DOHH2 (cell line): ENCODE results near the gene C2orf76.

Source experiments
- H3F3A ChIP-seq: fragments of 200-600 bp; sonication (generic), shearing (Covaris generic); 2 replicates; pipeline ENCODE4 v1.6.0; 2016; ENCODE audit warnings: antibody characterized with exemption, mild to moderate bottlenecking; ENCODE audit not compliant: control insufficient read depth, insufficient read depth
- H3K27ac ChIP-seq: fragments of 200-600 bp; sonication (generic); 2 replicates; pipeline ENCODE4 v1.5.1; 2014; ENCODE audit warnings: low read depth, mild to moderate bottlenecking, low read length, moderate library complexity
- H3K27me3 ChIP-seq: fragments of 200-600 bp; sonication (generic); 2 replicates; pipeline ENCODE4 v1.6.1; 2014; ENCODE audit warnings: mild to moderate bottlenecking, low read length, mixed read lengths; ENCODE audit not compliant: control insufficient read depth
- H3K36me3 ChIP-seq: fragments of 200-600 bp; sonication (generic); 2 replicates; pipeline ENCODE4 v1.6.1; 2014; ENCODE audit warnings: mild to moderate bottlenecking, low read length, moderate library complexity, mixed read lengths; ENCODE audit not compliant: control insufficient read depth
- H3K4me1 ChIP-seq: fragments of 200-600 bp; sonication (generic); 2 replicates; pipeline ENCODE4 v1.6.1; 2014; ENCODE audit warnings: mild to moderate bottlenecking, low read length, mixed read lengths; ENCODE audit not compliant: control insufficient read depth
- H3K4me2 ChIP-seq: fragments of 200-600 bp; sonication (generic); 2 replicates; pipeline ENCODE4 v1.6.0; 2014; ENCODE audit warnings: mild to moderate bottlenecking, low read length, moderate library complexity
- H3K4me3 ChIP-seq: fragments of 200-600 bp; sonication (generic); 2 replicates; pipeline ENCODE4 v1.5.1; 2014; ENCODE audit warnings: mild to moderate bottlenecking, low read length, mixed read lengths
- H3K79me2 ChIP-seq: fragments of 200-600 bp; sonication (generic); 2 replicates; pipeline ENCODE4 v1.6.1; 2014; ENCODE audit warnings: mild to moderate bottlenecking, low read length, mixed read lengths; ENCODE audit not compliant: control insufficient read depth
- H3K9me2 ChIP-seq: fragments of 200-600 bp; sonication (generic); replicated peaks from 2 replicates; pipeline ENCODE4 v1.6.1; 2014; ENCODE audit warnings: mild to moderate bottlenecking, low read length, mixed read lengths; ENCODE audit not compliant: control insufficient read depth
- H3K9me3 ChIP-seq: fragments of 200-600 bp; sonication (generic); 2 replicates; pipeline ENCODE4 v1.6.1; 2014; ENCODE audit warnings: antibody characterized with exemption, low read length, mixed read lengths; ENCODE audit not compliant: control insufficient read depth, insufficient read depth
- H4K20me1 ChIP-seq: fragments of 200-600 bp; sonication (generic); 2 replicates; pipeline ENCODE4 v1.6.0; 2014; ENCODE audit warnings: low read depth, mild to moderate bottlenecking, antibody characterized with exemption, low read length, moderate library complexity; ENCODE audit not compliant: control insufficient read depth, insufficient read depth
- CTCF ChIP-seq: fragments of 200-600 bp; sonication (generic); IDR thresholded peaks from one replicate; pipeline ENCODE4 v1.5.1; 2014; ENCODE audit warnings: antibody characterized with exemption, mild to moderate bottlenecking, low read depth, low read length; ENCODE audit not compliant: poor library complexity, severe bottlenecking
- EZH2phosphoT487 ChIP-seq: fragments of 200-600 bp; sonication (generic); IDR thresholded peaks from 2 replicates; pipeline ENCODE4 v1.6.1; 2017; ENCODE audit warnings: borderline replicate concordance, mild to moderate bottlenecking, antibody characterized with exemption, low read length, moderate library complexity, mixed read lengths

C2orf76 gene

GRCh38 chr2:119308793-119309330 is 57.8 kb downstream of the C2orf76 start:
- no peak overlapping the region for H3K4me3 ChIP-seq
- no peaks in the 10 kb centered on the region for H3K27me3 ChIP-seq
- H3F3A ChIP-seq = peaks cover 29% of the 10 kb centered on the region
- H3K4me1 ChIP-seq = peaks cover 91% of the 10 kb centered on the region
- H4K20me1 ChIP-seq = no peaks in the 10 kb centered on the region
- TF ChIP-seq EZH2phosphoT487 (no peak), CTCF (no peak)
- H3K9me3 ChIP-seq = no peaks in the 10 kb centered on the region
- no peaks in the 10 kb centered on the region for H3K9me2 ChIP-seq
- no peaks in the 10 kb centered on the region for H3K36me3 ChIP-seq
- H3K79me2 ChIP-seq = peaks cover 25% of the 10 kb centered on the region
- no peak overlapping the region for H3K27ac ChIP-seq
- H3K4me2 ChIP-seq = peak overlapping the region; percentile 42

- no peak overlapping the region for H3K4me3 ChIP-seq
- H3K27me3 ChIP-seq = no peaks in the 10 kb centered on the region
- no peaks in the 10 kb centered on the region for H4K20me1 ChIP-seq
- H3K4me2 ChIP-seq = no peak overlapping the region
- no peaks in the 10 kb centered on the region for H3K36me3 ChIP-seq
- H3K9me3 ChIP-seq = no peaks in the 10 kb centered on the region
- peaks cover 21% of the 10 kb centered on the region for H3F3A ChIP-seq
- TF ChIP-seq CTCF = no peak
- TF ChIP-seq EZH2phosphoT487 = no peak
- H3K27ac ChIP-seq = no peak overlapping the region
- H3K79me2 ChIP-seq = peaks cover 25% of the 10 kb centered on the region
- H3K4me1 ChIP-seq = peaks cover 93% of the 10 kb centered on the region
- no peaks in the 10 kb centered on the region for H3K9me2 ChIP-seq
These were observed 59.1 kb downstream of the C2orf76 start for GRCh38 chr2:119307419-119308140.

- peaks cover 7% of the 10 kb centered on the region for H3F3A ChIP-seq
- peak overlapping the region; percentile 38 for H3K4me3 ChIP-seq
- no peaks in the 10 kb centered on the region for H3K9me2 ChIP-seq
- H3K4me2 ChIP-seq = peak overlapping the region; percentile 58
- no peaks in the 10 kb centered on the region for H3K9me3 ChIP-seq
- no peaks in the 10 kb centered on the region for H3K27me3 ChIP-seq
- H3K27ac ChIP-seq = no peak overlapping the region
- TF ChIP-seq CTCF (no peak), EZH2phosphoT487 (no peak)
- no peaks in the 10 kb centered on the region; the same call in 1 of the 2 replicates for H3K36me3 ChIP-seq
- peaks cover 83% of the 10 kb centered on the region for H3K4me1 ChIP-seq
- peaks cover 25% of the 10 kb centered on the region for H3K79me2 ChIP-seq
- no peaks in the 10 kb centered on the region for H4K20me1 ChIP-seq
These were observed 60.4 kb downstream of the C2orf76 start for GRCh38 chr2:119306196-119306590.
